ENCODE results near the gene FLNB. TPM values are rescaled to one million over a fixed set of nuclear protein-coding genes. Genes with fewer than 3 reads are reported as not detected.
A peak's percentile ranks its signal among the peaks of the same experiment; 100 is the strongest.

FLNB gene
- total RNA-seq, 2 donors from 2014 or later, result 28.0 to 94.4 TPM

DNA sequence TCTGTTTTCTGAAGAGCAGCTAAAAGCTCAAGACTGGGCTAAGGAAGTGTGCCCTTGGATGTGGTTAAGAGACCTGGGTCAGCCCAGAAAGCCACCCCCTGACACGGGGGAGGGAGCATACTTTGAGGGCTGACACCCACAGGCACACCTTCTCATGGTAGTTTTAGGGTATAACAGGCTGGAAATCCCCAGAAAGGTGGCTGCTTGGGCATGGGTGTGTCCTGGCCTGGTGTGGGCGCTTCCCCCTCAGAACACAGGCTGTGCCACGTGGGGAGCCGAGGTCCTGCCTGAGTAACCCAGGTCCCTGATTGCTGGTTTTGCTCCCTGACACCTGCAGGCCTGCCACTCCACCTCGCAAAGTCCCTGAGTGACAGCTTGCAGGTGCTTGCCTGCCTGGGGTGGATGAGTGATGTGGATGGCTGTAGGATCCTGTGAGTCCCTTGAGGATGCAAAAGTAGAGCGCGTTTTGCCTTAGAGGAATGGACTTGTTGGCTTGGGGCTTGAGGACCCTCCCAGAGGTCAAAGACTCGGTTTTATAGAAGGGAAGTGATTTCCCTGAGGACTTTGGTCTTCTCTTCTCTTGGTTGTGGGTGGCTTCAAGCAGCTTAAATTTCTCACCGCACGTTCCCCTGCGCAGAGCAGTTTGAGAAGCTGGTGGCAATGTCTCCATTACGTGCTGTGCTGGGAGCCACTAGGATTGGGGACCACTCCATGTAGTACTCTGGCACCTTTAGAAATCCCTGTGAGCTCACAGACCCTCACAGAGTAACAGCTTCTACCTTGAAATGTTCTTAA, 108.1 kb downstream of the FLNB start:
- DNase-seq (no peak), ATAC-seq (no peak)
- intact Hi-C loops (cut with DNase I), result loop anchor here in 1 of 2 donors (10.0 kb wide), 1 partner anchor 102 kb away; no protein-coding TSS in a partner anchor

- intact Hi-C loops (cut with DNase I), result loop anchor here in 1 of 2 donors (10.0 kb wide), 1 partner anchor 102 kb away; no protein-coding TSS in a partner anchor
- DNase-seq, result no peak
- ATAC-seq, result no peak
Observed at GRCh38 chr3:58116985-58117384, 108.8 kb downstream of the FLNB start.

DNA sequence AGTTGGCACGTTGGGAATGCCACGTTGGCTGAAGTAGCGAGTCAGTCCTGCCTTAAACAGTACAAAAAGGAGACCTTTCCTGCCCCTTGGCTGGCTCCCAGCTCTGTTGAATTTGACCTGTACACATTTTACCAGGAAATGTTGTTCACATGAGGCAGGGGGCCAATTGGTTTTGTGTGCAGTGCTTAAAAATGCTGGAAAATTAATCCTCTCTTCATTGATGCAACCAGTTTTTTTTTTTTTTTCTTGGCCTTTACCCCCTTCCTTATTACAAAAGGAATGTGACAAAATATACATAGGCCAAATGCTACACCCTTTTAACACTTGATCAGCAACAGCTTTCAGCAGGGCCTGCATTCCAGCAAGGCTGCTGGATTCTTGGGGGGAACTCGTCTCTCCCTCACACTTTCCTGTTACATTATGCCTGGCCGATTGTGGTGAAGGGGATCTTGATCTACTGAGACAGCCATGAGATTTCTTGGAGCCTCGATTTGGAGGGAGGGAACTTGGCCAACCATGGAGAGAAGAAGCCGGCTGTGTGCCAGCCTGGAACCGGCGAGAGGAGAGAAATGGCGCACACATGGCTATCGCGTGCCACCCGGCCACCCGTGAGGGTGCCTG, 109.4 kb downstream of the FLNB start:
- intact Hi-C loops (cut with DNase I), result loop anchor here in 1 of 2 donors (10.0 kb wide), 1 partner anchor 103 kb away; no protein-coding TSS in a partner anchor
- DNase-seq, result peak; percentile 81
- peak; percentile 13 to 70 for ATAC-seq

DNA sequence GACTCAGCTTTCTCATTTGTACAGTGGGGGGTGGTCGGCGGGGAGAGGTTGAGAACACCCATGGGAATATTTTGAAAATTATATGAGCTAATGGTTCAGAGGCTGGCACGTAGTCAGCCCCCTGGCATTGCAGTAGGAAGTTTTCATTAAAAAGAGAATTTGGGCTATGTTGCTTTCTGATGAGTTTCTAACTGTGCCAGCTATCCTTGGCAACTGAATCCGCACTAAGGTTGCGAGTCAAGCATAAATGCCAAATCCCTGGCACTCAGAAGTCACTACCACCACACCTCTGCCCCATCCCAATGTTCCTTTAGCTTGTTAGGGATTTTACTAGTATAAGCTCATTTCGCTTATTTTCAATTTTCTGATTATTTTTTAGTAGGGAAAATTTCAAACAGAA, 111.0 kb downstream of the FLNB start:
- DNase-seq, result no peak
- no peak for ATAC-seq
- intact Hi-C loops (cut with DNase I), result loop anchor here in 1 of 2 donors (10.0 kb wide), 1 partner anchor 104 kb away; no protein-coding TSS in a partner anchor

GRCh38 chr3:58120075-58120812, 112.0 kb downstream of the FLNB start:
- intact Hi-C loops (cut with DNase I), result no loop called here
- peak; percentile 48 to 59 for ATAC-seq

GRCh38 chr3:58121183-58121582, 113.0 kb downstream of the FLNB start:
- ATAC-seq (peak in 1 of 2 donors; percentile 39), DNase-seq (no peak)
- intact Hi-C loops (cut with DNase I), result no loop called here

More at GRCh38 chr3:58120075-58120812, 112.0 kb downstream of the FLNB start:
- peak; percentile 58 for DNase-seq

DNA sequence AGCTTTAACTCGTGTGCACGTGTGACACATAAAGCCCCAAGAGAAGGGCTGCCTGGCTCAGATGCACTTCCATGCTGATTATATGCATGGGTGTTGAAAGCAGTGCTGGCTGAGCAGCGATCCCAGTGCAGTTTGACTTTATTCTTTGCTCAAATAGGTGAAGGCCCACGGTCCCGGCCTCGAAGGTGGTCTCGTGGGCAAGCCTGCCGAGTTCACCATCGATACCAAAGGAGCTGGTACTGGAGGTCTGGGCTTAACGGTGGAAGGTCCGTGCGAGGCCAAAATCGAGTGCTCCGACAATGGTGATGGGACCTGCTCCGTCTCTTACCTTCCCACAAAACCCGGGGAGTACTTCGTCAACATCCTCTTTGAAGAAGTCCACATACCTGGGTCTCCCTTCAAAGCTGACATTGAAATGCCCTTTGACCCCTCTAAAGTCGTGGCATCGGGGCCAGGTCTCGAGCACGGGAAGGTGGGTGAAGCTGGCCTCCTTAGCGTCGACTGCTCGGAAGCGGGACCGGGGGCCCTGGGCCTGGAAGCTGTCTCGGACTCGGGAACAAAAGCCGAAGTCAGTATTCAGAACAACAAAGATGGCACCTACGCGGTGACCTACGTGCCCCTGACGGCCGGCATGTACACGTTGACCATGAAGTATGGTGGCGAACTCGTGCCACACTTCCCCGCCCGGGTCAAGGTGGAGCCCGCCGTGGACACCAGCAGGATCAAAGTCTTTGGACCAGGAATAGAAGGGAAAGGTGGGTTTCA, 114.9 kb downstream of the FLNB start:
- intact Hi-C loops (cut with DNase I), result no loop called here
- ATAC-seq (no peak), DNase-seq (no peak)

- intact Hi-C loops (cut with DNase I), result no loop called here
- ATAC-seq (no peak), DNase-seq (no peak)
Observed at GRCh38 chr3:58124387-58124786, 116.2 kb downstream of the FLNB start.

DNA sequence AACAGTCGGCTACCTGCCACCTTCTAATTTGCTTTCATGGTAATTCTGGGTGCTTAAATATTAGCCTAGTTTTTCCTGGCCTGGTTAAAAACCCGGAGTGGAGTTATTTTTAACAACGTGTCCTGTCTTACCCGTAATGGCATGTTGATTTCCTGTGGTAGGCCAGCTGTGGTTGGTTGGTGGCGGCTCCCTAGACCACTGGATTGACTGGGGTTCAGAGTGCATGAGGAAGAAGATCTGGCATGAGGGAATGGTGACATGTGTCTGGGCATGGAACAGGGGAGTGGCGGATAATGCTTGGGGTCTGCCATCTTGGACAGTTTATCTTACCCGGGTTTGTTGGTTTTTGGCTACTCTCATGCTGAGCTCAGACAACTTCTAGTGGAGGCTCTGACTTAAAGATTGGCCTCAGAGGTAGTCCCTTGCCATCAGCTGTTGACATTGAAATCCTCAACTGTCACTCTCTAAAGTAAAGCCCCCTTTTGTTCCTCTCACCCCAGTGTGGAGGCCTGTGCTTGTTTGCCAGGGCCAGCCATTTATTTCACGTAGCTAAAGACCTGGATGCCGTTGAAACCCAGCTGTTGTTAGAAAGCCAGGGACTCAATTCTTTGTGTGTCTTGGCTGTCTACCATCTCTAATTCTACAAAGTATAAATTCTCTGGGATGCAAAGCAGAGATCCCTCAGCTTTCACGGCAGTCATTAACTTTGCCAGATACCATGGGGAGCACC, 121.0 kb downstream of the FLNB start:
- intact Hi-C loops (cut with DNase I), result no loop called here
- no peak for DNase-seq
- ATAC-seq, result peak in 1 of 2 donors; percentile 12

- intact Hi-C loops (cut with DNase I), result no loop called here
- no peak for ATAC-seq
- DNase-seq, result no peak
Observed at GRCh38 chr3:58130591-58130990, 122.4 kb downstream of the FLNB start.

- DNase-seq (no peak), ATAC-seq (no peak)
- intact Hi-C loops (cut with DNase I), result no loop called here
Observed at GRCh38 chr3:58131101-58131825, 123.0 kb downstream of the FLNB start.

DNA sequence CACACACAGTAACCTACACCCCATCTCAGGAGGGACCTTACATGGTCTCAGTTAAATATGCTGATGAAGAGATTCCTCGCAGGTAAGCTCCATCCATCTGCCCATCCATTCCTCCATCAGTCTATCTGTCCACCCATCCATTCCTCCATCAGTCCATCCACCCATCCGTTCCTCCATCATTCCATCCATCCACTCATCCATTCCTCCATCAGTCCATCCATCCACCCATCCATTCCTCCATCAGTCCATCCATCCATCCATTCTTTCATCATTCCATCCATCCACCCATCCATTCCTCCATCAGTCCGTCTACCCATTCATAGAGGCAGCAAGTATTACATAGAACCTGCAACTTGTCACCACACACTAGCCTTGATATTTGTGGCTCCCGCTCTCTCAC, 124.6 kb downstream of the FLNB start:
- DNase-seq (no peak), ATAC-seq (no peak)
- intact Hi-C loops (cut with DNase I), result no loop called here

GRCh38 chr3:58134468-58134867, 126.2 kb downstream of the FLNB start:
- ATAC-seq, result no peak
- intact Hi-C loops (cut with DNase I), result no loop called here
- DNase-seq, result no peak

DNA sequence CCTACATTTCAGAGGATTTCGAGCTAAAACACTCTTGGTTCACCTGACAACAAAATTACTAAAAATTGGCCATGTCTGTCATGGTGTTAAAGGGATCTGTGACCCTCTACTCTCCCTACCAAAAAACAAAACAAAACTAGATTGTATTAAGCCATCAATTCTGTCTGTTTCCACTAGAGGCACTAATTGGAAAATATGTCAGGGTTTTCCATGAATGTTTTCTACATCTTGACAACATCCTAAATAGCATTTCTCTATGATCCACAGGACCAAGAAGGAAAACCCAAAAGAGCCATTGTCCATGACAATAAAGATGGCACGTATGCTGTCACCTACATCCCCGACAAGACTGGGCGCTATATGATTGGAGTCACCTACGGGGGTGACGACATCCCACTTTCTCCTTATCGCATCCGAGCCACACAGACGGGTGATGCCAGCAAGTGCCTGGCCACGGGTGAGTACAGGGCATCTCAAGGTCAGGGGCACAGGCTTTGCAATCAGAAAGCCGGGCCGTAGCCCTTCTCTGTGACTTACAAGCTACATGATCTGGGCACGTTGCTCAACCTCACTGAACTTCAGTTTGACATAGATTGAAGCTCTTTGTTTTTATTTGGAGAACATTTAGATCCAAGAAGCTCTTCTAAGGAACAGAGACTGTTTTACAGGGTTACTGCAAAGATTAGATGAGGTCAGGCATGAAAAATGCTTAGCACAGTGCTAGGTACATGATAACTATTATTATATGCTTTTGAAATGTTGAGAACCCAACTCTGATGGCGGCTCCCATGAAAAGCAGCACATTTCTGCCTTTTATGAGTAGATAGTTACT, 127.7 kb downstream of the FLNB start:
- peak; percentile 63 to 79 for ATAC-seq
- DNase-seq, result no peak
- intact Hi-C loops (cut with DNase I), result no loop called here

- intact Hi-C loops (cut with DNase I), result no loop called here
- ATAC-seq, result no peak
- no peak for DNase-seq
Observed at GRCh38 chr3:58137306-58137705, 129.1 kb downstream of the FLNB start.

DNA sequence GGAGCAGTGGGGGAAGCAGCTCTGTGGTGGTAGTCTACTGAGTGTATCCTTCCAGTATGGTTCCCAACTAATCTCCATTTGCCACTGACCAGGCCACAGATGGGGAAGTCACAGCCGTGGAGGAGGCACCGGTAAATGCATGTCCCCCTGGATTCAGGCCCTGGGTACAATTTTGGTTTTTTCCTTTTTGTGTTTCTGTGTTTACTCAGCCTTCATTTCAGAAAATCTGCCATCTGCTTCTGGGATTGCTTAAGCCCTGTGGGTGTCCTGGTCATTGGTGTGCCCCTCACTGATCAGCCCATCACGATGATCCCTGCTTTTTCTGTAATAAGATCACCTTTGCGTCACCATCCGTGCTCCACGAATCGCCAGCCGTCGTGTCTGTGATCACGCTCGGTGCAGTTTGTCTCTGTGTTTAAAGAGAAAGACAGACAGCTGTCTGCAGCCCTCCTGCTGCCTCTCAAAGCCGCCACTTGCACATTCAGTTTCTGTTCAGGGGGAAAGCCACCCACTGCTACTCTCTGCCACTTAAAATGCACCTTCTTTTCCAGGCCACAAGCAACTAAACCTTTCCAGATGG, 133.6 kb downstream of the FLNB start:
- ATAC-seq (no peak), DNase-seq (no peak)
- intact Hi-C loops (cut with DNase I), result no loop called here
